ENCODE data around the gene ERLEC1.
"Not testable (repeated sequence)": the region's sequence is repeated elsewhere in the genome, so short reads cannot be mapped to it uniquely, and the experiment has no call there.

The ERLEC1 gene

DNA sequence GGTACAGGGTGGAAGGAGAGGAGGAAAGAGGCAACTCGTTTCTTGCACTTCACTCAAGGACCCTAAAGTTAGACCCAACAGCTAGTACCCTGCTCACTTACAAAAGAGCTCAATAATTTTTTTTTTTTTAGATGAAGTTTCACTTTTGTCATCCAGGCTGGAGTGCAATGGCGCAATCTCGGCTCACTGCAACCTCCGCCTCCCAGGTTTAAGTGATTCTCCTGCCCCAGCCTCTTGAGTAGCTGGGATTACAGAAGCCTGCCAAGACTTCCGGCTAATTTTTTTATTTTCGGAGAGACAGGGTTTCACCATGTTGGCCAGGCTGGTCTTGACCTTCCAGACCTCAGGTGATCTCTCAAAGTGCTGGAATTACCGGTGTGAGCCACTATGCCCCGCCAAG is 4.2 kb upstream of the ERLEC1 start:
- DNase-seq = no peak

DNA sequence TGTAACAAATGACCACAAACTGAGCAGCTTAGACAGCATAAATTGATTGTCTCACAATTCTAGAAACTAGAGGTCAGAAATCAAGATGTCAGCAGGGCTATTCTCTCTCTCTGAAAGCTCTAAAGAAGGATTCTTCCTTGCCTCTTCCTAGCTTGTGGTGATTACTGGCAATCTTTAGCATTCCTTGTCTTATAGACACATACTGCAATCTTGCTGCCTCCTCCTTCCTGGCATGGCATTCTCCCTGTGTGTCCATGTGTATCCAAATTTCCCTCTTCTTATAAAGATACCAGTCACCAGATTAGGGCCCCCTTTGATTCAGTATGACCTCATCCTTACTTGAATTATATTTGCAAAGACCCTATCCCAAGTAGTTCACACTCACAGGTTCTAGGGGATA is 2.4 kb upstream of the ERLEC1 start:
- no peak for DNase-seq

DNA sequence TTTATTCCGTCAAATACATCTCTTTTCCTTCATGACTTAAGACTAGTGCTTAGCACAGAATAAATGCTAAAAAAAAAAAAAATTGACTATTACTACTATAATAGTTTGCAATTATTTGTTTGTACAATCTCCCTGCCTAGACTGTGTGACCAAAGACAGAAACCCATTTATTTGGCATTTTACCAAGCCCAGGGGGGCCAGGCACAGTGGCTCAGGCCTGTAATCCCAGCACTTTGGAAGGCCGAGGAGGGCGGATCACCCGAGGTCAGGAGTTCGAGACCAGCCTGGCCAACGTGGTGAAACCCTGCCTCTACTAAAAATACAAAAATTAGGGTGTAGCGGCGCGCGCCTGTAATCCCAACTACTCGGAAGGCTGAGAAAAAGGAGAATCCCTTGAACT is 1.5 kb upstream of the ERLEC1 start:
- DNase-seq = no peak

DNA sequence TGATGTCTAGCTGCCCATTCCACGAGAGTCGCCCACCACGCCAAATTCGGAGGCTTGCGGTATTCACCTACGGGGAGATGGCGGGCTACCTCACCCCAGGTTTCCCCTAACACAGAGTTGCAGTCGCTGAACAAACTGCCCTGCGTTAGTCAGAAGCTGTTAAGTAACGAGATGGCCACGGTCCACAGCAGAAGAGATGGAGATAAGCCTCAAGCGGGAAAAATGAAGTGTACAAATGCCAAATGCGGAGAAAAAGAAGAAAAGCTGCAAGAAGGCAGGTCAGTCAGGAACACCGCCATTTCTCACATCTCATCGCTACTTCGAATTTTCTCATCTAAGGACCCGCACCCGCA is 516 bp upstream of the ERLEC1 start:
- DNase-seq = peak; percentile 57

DNA sequence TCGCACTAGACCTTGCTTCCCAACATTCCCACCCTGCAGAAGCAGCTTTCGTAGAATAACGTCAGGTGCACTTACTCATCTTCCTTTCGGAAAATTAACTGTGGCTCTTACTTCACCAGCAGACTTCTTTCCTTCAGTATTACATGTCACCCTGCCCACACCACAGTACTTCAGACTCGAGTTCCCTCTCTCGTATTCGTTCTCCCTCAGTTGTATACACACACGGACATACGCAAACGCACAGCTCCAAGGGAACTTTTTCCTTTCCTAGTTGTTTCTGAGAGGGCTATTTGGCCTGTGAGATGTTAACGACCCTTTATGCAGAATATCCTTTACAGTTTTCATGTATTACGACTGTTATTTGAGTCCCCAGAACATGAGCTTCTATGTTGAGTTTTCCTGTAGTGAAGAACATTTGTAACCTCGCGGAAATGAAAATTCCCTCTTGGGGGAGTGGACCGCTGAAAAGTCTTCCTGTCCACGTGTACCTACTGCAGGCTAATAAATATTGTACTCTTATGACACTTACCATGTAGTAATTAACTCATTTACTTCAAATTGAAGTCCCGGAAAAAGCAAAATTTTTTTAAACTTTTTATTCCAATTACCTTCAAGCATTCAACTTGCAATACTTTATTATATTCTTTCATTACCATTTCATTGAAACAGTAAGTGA is 908 bp downstream of the ERLEC1 start:
- DNase-seq = peak; percentile 14

DNA sequence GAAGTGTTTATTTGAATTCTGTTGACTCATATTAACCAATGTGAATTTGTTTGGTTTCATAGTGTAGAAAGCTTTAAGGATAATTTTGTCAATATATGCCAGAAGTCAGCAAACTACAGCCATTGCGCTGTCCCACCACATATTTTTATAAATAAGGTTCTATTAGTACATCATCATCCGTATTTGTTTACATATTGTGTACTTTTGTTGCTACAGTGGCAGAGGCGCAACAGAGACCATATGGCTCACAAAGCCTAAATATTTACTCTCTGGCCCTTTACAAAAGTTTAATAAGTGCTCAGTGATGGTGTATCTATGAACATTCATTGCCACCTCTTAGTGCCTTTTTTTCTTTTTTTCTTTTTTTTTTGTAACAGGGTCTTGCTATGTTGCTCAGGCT is 6.4 kb downstream of the ERLEC1 start:
- no peak for DNase-seq

DNA sequence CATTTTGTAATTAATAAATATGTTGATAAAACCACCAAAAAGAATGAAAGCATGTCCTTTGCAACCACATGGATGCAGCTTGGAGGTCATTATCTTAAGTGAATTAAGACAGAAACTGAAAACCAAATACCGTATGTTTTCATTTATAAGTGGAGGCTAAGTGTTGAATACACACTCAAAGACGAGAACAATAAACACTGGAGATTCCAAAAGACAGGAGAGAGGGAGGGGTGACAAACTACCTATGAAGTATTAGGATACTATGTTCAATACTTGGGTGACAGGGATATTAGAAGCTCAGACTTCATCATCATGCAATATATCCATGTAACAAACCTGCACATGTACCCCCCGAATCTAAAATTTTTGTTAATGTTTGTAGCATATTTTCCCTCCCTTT is 7.0 kb downstream of the ERLEC1 start:
- no peak for DNase-seq

DNA sequence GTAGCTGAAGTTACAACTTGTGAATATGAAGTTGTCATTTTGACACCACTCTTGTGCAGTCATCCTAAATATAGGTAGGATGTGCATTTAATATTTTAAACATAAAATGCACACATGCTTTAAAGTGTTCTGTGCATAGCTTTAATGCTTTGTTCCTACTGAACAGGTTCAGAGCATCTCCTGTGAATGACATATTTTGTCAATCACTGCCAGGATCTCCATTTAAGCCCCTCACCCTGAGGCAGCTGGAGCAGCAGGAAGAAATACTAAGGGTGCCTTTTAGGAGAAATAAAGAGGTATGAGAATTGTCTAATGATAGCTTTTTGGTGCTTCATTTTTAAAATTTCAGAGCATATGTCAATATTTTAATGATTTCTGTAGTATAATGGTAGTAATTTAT is 14.7 kb downstream of the ERLEC1 start:
- no peak for DNase-seq

DNA sequence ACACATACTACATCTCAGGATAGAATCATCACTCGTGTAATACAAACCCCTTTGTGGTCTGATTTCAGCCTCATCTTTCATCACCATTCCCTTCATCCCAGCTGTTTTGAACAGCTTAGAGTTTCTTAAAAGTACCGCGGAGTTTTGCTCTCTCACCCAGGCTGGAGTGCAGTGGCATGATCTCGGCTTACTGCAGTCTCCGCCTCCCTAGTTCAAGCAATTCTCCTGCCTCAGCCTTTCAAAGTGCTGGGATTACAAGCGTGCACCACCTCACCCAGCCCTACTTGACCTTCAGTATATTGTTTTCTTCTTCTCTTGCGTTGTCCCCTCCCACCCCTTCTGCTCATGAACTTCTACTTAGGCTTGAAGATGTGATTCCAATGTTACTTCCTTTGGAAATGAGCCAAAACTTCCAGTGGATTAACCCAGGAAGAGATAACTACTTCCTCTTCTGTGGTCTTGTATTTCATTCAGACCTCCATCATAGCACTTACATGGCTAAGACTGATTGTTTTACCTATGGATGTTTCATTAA is 15.8 kb downstream of the ERLEC1 start:
- no peak for DNase-seq

DNA sequence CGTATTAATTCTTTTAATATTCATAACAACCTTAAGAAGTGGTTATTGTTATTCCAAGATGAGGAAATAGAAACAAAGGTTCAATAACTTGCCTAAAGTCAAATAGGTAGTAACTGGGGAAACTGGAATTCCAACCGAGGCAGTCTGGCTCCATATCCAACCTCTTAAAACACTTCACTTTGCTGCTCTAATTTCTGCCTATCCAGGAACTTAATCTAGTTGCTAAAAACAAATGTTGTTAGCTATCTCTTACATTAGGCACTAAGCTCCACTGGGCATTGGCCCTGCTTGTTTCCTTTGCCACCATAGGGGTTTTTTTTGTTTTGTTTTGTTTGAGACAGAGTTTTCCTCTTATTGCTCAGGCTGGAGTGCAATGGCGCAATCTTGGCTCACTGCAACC is 24.8 kb downstream of the ERLEC1 start:
- DNase-seq = no peak

DNA sequence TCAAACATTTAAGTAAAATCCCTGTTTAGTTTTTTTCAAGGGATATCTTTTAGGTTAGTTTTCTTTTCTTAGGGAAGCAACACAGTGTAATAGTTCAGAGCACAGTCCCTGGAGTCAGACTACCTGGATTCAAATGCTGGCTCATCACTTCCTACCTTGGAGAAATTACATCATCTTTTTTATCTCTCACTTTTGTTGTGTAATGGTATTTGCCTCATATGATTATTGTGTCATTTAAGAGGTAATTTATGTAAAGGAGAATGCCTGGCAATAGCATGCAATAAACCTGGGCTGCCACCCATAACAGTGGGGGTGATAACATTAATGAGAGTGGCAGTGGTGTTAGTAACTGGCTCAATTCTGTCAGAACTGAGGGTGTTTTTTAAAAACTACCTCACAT is 26.3 kb downstream of the ERLEC1 start:
- DNase-seq = no peak

DNA sequence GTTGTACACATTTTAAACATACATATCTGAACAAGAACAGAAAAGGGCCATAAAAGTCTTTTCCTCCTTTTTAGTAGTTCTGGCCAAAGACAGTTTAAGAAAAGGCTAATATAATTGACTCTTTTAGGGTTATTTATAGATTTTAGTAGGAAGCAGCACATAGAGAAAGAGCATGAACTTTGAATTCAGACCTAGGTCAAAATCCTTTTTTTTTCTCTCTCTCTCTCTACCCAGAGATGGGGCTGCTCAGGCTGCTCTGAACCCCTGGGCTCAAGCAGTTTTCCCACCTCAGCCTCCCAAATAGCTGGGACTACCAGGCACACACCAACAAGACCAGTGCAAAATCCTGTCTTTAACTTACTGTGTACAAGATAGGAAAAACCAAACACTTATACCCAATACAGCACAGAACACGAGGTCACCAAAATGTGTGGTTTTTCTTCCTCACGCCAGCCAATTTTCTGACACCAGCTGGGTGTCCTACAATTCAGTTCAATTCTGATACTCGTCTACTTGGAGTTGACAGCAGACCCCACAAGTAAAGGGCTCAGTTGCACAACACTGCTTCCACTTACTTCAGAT is 32.1 kb downstream of the ERLEC1 start:
- DNase-seq = no peak

DNA sequence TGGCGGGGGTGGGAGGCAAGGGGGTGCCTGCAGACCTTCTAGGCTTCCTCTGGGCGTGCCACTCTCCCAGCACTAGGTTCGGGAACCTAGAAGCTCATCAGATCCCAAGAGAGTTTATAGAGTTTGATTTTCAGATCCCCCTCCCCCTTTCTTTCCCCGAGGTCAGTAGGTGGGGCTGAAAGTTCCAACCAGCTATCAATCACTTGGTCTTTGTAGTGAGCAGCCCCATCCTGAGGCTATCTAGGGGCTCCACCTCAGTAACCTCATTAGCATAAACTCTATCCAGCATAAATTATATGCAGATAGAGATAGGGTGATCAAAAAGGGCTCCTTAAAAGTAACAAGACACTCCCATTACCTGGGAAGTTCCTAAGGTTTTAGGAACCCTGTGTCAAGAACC is 32.8 kb downstream of the ERLEC1 start:
- DNase-seq = no peak

DNA sequence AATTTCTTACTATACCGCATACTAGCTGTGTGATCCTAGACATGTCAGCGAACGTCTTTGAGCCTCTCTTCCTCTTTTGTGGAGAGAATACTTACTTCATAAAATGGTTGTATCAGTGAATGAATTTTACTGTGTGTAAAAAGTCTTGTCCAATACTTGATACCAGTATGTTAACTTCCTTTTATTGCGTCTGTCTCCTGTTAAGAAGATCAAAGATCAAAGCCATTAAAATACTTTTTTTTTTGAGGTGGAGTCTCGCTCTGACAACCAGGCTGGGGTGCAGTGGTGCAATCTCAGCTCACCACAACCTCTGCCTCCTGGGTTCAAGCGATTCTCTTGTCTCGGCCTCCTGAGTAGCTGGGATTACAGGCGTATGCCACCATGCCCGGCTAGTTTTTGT is 33.2 kb downstream of the ERLEC1 start:
- no peak for DNase-seq

DNA sequence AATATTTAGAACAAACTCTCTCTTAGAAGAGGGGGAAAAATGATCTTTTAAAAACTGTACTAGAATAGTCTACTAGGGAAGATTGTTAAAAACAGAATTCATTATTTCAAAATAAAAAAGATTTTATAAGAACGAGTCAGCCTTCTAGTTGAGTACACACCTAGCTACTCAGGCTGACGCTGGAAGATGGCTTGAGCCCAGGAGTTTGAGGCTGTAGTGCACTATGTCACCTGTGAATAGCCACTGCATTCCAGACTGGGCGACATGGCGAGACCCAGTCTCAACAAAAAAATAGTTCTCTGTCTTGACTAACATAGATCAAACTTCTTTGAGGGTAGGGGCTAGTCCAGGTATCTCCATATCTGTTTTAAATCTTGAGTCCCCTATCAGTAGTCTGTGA is 33.9 kb downstream of the ERLEC1 start:
- DNase-seq = no peak

DNA sequence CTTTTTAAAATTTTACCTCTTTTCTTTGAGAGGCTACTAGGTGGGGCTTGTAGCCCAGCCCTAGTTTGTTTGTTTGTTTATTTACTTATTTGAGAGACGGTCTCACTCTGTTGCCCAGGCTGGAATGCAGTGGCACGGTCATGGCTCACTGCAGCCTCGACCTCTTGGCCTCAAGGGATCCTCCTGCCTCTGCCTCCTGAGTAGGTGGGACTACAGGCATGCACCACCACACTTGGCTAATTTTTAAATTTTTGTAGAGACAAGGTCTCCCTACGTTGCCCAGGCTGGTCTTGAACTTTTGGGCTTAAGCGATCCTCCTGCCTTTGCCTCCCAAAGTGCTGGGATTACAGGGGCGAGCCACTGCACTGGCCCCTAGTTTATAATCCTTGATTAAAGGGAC is 35.0 kb downstream of the ERLEC1 start:
- DNase-seq = no peak

DNA sequence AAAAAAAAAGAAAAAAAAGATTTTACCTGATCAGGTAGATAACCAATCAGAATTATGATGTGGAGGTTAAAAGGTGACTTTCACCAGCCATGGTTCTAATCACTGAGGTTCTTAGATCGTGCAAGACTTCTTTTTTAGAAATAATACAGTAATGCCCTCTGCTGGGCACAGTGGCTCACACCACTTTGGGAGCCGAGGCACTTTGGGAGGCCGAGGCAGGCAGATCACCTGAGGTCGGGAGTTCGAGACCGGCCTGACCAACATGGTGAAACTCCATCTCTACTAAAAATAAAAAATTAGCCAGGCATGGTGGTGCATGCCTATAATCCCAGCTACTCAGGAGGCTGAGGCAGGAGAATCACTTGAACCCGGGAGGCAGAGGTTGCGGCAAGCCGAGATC is 36.8 kb downstream of the ERLEC1 start:
- DNase-seq = peak; percentile 1

DNA sequence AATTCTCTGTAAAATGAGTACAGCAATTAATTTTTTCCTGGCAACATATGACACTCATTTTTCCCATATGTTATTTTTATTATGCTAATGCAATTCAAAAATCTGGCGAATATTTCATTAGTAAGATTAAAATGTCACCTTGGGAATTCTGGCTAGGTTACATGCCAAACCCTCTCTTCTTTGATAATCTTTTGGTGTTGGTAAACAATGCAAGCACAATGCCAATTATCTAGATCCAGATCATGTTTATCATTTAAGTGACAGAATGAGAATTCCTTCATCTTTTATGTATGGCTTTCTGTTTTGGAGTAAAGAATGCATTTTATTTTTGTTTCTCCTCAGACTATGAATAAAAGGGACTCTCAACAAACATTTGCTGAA is 39.2 kb downstream of the ERLEC1 start:
- no peak for DNase-seq

DNA sequence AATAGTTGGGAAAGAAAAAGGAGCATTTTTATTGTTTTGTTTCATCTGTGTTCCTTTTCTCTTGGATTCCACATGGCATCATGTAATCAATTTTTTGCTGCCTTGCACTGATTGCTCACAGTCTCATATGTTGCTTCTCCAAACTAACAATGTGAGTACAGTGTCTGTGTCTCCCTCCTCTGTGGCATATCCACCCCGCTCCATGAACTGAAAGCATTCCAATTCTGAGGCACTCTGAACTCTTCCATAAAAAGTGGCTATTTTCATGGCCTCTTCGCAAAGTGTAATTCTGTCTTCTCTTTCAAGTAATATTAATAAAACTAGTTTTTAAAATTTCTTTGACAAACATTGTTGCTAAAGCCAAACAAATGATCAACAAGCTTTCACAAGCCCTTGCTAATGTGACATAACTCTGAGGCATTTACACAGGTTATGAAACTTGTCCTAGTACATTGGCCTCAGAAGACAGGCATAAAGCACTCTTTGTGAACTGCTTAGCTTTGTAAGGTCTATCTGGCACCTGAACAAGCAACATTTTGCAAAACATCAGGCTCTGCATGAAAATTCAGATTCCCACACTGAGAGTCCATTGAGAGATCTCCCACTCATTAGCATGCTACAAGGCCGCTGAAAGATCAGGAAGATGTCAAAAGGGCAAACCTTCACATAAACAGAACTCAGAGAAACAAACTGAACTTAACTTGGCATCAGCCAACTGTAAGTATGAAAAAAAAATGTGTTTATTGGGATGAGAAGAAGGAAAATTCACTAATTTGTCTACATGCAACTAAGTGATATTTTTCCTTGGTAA is 39.9 kb downstream of the ERLEC1 start:
- no peak for DNase-seq

DNA sequence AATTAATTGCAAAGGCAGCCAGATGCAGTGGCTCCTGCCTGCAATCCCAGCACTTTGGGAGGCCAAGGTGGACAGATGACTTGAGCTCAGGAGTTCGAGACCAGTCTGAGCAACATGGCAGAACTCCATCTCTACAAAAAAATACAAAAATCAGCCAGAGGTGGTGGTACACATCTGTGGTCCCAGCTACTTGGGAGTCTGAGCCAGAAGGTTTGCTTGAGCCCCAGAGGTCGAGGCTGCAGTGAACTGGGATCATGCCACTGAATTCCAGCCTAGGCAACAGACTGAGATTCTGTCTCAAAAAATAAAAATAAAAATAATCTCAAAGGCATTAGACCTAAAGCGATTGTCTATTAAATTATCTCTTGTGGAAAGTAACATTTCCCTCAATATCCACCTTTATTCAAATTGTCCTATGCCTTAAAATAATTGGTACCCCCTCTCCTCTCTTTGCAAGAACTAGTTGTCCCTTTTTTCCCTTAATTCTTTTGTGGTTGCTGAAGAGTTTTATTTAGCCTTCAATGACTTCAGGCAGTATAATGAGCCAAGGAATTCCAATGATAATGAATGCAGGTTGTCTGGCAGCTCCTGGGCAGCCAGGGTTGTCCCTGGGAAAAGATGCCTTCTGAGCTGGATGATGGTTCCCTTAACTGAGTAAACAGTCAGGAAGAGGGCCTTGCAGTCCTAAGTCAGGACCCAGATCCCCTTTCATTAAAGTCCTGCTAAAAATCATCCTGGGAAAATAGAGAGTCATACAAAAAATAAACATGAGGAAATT is 40.7 kb downstream of the ERLEC1 start:
- DNase-seq = no peak

DNA sequence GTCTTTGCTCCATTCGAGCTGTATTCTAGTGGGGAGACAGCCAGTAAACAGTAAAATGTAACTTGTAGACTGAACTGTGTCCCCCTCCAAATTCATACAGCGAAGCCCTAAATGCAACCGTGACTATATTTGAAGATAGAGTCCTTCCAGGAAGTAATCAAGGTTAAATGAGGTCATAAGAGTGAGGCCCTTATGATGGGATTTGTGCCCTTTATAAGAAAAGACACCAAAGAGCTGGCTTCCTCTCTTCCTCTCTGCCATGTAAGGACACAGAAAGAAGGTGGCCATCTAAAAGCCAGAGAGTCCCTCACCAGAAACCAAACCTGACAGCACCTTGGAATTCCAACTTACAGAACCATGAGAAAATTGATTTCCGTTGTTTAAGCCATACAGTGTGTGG is 41.5 kb downstream of the ERLEC1 start:
- DNase-seq = no peak

DNA sequence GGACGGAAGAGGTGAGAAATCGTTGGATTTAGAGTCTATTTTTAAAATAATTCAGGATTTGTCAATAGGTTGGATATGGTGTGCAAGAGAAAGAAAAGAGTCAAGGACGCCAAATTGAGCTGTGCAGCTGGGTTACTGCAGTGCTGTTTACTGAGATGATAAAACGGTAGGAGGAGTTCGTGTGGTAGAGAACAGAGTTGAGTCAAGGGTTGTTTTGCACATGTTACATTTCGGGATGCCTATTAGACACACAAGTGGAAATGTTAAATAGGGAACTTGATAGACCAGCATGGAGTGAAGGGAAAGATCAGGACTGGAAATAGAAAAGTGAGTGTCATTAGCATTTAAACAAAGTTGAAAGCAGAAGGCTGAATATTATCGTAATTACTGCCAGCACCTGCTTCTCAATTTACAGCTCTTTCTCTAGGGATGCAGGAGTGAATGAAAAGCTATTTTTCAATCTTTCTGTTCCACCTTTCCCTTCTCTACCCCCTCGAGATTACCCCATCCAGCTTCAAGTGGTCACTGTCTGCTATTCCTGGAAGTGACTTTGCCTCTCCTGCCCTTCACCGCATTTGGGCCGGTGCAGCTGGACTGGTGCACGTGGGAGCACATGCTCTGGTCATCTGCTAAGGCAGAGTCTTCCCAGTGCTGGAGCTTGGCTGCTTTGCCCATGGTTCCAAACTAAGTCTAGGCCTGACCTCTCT is 42.6 kb downstream of the ERLEC1 start:
- peak; percentile 2 for DNase-seq

DNA sequence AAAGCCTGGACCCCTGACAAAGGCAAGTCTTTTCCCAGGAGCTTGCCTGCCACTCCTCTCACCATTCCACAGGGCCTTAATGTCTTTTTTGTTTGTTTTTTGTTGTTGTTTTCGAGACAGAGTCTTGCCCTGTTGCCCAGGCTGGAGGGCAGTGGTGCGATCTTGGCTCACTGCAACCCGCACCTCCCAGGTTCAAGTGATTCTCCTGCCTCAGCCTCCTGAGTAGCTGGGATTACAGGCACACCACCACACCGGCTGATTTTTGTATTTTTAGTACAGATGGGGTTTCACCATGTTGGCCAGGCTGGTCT is 43.1 kb downstream of the ERLEC1 start:
- DNase-seq = not testable (repeated sequence)
